Neural cell (in vitro differentiated cells): ENCODE data around the gene ST6GALNAC3. TPM values are rescaled to one million over a fixed set of nuclear protein-coding genes. Genes with fewer than 3 reads are reported as not detected.

ENCODE experiments used
- H2AFZ ChIP-seq: fragments of 200-600, 300-800 bp; sonication (generic), shearing (Covaris generic); 2 replicates; pipeline ENCODE4 v1.6.0; 2014; ENCODE audit warnings: low read depth, mild to moderate bottlenecking, antibody characterized with exemption, low read length, moderate library complexity
- H3F3A ChIP-seq: fragments of 200-600 bp; shearing (Covaris generic); 2 replicates; pipeline ENCODE4 v1.6.1; 2016; ENCODE audit warnings: mild to moderate bottlenecking, moderate library complexity, mixed read lengths, antibody characterized with exemption, low read length; ENCODE audit not compliant: insufficient read depth, poor library complexity, severe bottlenecking
- H3K27ac ChIP-seq: fragments of 200-600, 300-800 bp; sonication (generic), shearing (Covaris generic); 2 replicates; pipeline ENCODE4 v1.5.1; 2014; ENCODE audit warnings: mild to moderate bottlenecking, low read length, moderate library complexity
- H3K27me3 ChIP-seq: fragments of 300-800, 200-600 bp; sonication (generic), shearing (Covaris generic); 2 replicates; pipeline ENCODE4 v1.6.0; 2014; ENCODE audit warnings: mild to moderate bottlenecking, low read depth, low read length, moderate library complexity; ENCODE audit not compliant: insufficient read depth
- H3K36me3 ChIP-seq: fragments of 300-800, 200-600 bp; sonication (generic), shearing (Covaris generic); 2 replicates; pipeline ENCODE4 v1.5.1; 2014; ENCODE audit warnings: mild to moderate bottlenecking, antibody characterized with exemption, low read length, moderate library complexity; ENCODE audit not compliant: insufficient read depth
- H3K4me2 ChIP-seq: fragments of 300-800, 200-600 bp; sonication (generic), shearing (Covaris generic); 2 replicates; pipeline ENCODE4 v1.6.0; 2014; ENCODE audit warnings: mild to moderate bottlenecking, low read length
- H3K4me3 ChIP-seq: fragments of 300-800, 200-600 bp; sonication (generic), shearing (Covaris generic); 2 replicates; pipeline ENCODE4 v1.5.1; 2014; ENCODE audit warnings: mild to moderate bottlenecking, low read length, moderate library complexity
- H3K79me2 ChIP-seq: fragments of 200-600 bp; shearing (Covaris generic); replicated peaks from 2 replicates; pipeline ENCODE4 v1.6.0; 2014; ENCODE audit warnings: mild to moderate bottlenecking, low read length, moderate library complexity; ENCODE audit not compliant: insufficient read depth
- H3K9ac ChIP-seq: fragments of 300-800, 200-600 bp; sonication (generic), shearing (Covaris generic); 2 replicates; pipeline ENCODE4 v1.6.1; 2016; ENCODE audit warnings: mild to moderate bottlenecking, low read length, mixed read lengths
- H3K9me2 ChIP-seq: fragments of 200-600 bp; shearing (Covaris generic); 2 replicates; pipeline ENCODE4 v1.6.1; 2016; ENCODE audit warnings: mild to moderate bottlenecking, low read length, mixed read lengths; ENCODE audit not compliant: insufficient read depth
- H3K9me3 ChIP-seq: fragments of 200-600, 300-800 bp; sonication (generic), shearing (Covaris generic); 2 replicates; pipeline ENCODE4 v1.6.1; 2016; ENCODE audit warnings: mild to moderate bottlenecking, mixed run types, low read length, moderate library complexity, mixed read lengths
- H4K20me1 ChIP-seq: fragments of 200-600 bp; shearing (Covaris generic); 2 replicates; pipeline ENCODE4 v1.6.1; 2016; ENCODE audit warnings: mild to moderate bottlenecking, mixed run types; ENCODE audit not compliant: insufficient read depth
- CTCF ChIP-seq: fragments of 450-650 bp; IDR thresholded peaks from 2 replicates; pipeline ENCODE4 v1.5.1; 2014; ENCODE audit warnings: antibody characterized with exemption, mild to moderate bottlenecking, moderate library complexity; ENCODE audit not compliant: poor library complexity, severe bottlenecking
- EP300 ChIP-seq: fragments of 450-650 bp; conservative IDR thresholded peaks from 2 replicates; pipeline ENCODE4 v1.6.1; 2014; ENCODE audit warnings: antibody characterized with exemption, mild to moderate bottlenecking, moderate library complexity; ENCODE audit not compliant: poor library complexity, severe bottlenecking
- EZH2 ChIP-seq: fragments of 200-600, 300-800 bp; shearing (Covaris generic), sonication (generic); IDR thresholded peaks from 2 replicates; pipeline ENCODE4 v1.6.1; 2014; ENCODE audit warnings: antibody characterized with exemption, low read length, borderline replicate concordance, mild to moderate bottlenecking; ENCODE audit not compliant: insufficient read depth, poor library complexity, severe bottlenecking
- MXI1 ChIP-seq: fragments of 450-650 bp; conservative IDR thresholded peaks from 2 replicates; pipeline ENCODE4 v1.6.1; 2014; ENCODE audit warnings: antibody characterized with exemption, mild to moderate bottlenecking; ENCODE audit not compliant: poor library complexity, severe bottlenecking
- POLR2AphosphoS5 ChIP-seq: IDR thresholded peaks from 2 replicates; pipeline ENCODE4 v1.6.1; 2012
- RAD21 ChIP-seq: fragments of 450-650 bp; conservative IDR thresholded peaks from 2 replicates; pipeline ENCODE4 v1.6.1; 2014; ENCODE audit warnings: antibody characterized with exemption, mild to moderate bottlenecking, moderate library complexity
- REST ChIP-seq: IDR thresholded peaks from 2 replicates; pipeline ENCODE4 v1.6.1; 2012; ENCODE audit warnings: borderline replicate concordance
- SMC3 ChIP-seq: fragments of 450-650 bp; conservative IDR thresholded peaks from 2 replicates; pipeline ENCODE4 v1.6.1; 2014; ENCODE audit warnings: antibody characterized with exemption, mild to moderate bottlenecking, moderate library complexity; ENCODE audit not compliant: poor library complexity
- TAF1 ChIP-seq: IDR thresholded peaks from 2 replicates; pipeline ENCODE4 v1.6.1; 2012; ENCODE audit warnings: low read depth
- polyA plus RNA-seq: library from polyadenylated mRNA; depleted of rRNA; stranded (reverse); fragments of >200 nt; gene quantifications from 2 replicates; pipeline ENCODE4 v1.2.3, GENCODE V29; 2014

The ST6GALNAC3 gene
- polyA plus RNA-seq, 1 donor from 2014 or later = 3.6 TPM

- Histone ChIP-seq H2AFZ (no peak overlapping the region), H3K36me3 (no peaks in the 10 kb centered on the region), H3K9me2 (no peaks in the 10 kb centered on the region), H3K27me3 (no peaks in the 10 kb centered on the region), H3K27ac (no peak overlapping the region), H3F3A (no peaks in the 10 kb centered on the region), H3K4me3 (no peak overlapping the region), H4K20me1 (no peaks in the 10 kb centered on the region), H3K79me2 (no peaks in the 10 kb centered on the region), H3K9ac (no peak overlapping the region), H3K4me2 (no peak overlapping the region), H3K9me3 (no peaks in the 10 kb centered on the region)
- TF ChIP-seq SMC3 (no peak), RAD21 (no peak), POLR2AphosphoS5 (no peak), REST (no peak), CTCF (no peak), TAF1 (no peak), EP300 (no peak), MXI1 (no peak), EZH2 (no peak)
Observed at GRCh38 chr1:76218888-76219287, 144.3 kb downstream of the ST6GALNAC3 start.

- Histone ChIP-seq H3K36me3 (no peaks in the 10 kb centered on the region), H3F3A (no peaks in the 10 kb centered on the region), H2AFZ (no peak overlapping the region), H3K4me2 (no peak overlapping the region), H3K27me3 (no peaks in the 10 kb centered on the region), H3K9me3 (no peaks in the 10 kb centered on the region), H4K20me1 (no peaks in the 10 kb centered on the region), H3K9me2 (no peaks in the 10 kb centered on the region), H3K9ac (no peak overlapping the region), H3K27ac (no peak overlapping the region), H3K4me3 (no peak overlapping the region), H3K79me2 (no peaks in the 10 kb centered on the region)
- TF ChIP-seq EZH2 (no peak), REST (no peak), MXI1 (no peak), SMC3 (no peak), CTCF (no peak), TAF1 (no peak), POLR2AphosphoS5 (no peak), RAD21 (no peak), EP300 (no peak)
Observed at GRCh38 chr1:76219366-76219818, 144.8 kb downstream of the ST6GALNAC3 start.
